GM12875 (cell line): ENCODE results near the gene FGF6.

Experiments used
- H3K4me3 ChIP-seq: one replicate; pipeline ENCODE4 v1.5.1; 2011; ENCODE audit warnings: low read depth, low read length, control low read depth
- CTCF ChIP-seq: IDR thresholded peaks from 2 replicates; pipeline ENCODE4 v1.5.1; 2011; ENCODE audit warnings: low read depth, mild to moderate bottlenecking, control low read depth, inconsistent platforms, low read length, moderate library complexity, borderline replicate concordance; ENCODE audit not compliant: insufficient read depth

Gene FGF6

DNA sequence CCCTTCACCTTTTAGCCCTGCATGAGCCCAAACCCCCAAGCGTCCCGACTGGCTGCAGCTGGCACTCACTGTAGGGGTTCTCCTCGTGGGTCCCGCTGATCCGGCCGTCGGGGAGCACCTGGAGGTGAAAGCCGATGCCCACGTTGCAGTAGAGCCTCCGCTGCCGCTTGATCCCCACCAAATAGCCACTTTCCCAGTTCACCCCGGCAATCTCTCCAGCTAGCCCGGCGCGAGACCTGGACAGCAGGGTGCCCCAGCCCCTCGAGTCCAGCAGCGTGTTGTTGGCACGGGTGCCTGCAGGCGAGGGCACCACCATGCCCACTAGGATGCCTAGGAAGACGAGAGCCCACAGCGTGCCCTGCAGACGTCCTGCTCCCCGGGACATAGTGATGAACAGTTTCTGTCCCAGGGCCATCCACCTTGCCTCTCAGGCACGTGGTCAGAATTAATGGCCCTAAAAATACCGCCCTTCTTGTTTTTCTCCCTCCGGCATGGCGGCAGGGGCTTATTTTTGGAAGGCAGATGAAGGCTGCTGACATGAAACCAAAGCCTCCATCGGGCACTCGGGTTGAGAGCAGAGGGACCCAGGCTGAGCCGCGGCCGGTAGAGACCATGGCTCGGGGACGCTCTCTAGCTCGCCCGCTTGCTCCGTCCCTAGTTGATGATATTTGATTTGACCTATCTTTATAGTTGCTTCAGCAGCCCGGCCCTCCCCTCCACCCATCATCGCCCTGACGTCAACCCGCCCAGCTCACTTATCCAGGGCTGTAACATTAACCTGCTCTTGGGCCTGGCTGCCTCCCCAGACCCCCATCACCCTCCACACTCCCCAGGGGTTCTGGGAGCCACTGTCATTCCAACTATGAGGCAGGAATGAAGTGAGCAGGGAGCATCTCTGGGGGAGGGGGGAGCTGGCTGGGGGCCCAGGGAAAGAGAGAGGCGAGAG lies at the start of gene FGF6:
FGF6 (minus strand) TSS at position 660 of the 946 bp plus-strand sequence; CDS start at position 415, 245 bp downstream.
- H3K4me3 ChIP-seq: no peak within 1 kb of the TSS
- no peak for TF ChIP-seq CTCF

DNA sequence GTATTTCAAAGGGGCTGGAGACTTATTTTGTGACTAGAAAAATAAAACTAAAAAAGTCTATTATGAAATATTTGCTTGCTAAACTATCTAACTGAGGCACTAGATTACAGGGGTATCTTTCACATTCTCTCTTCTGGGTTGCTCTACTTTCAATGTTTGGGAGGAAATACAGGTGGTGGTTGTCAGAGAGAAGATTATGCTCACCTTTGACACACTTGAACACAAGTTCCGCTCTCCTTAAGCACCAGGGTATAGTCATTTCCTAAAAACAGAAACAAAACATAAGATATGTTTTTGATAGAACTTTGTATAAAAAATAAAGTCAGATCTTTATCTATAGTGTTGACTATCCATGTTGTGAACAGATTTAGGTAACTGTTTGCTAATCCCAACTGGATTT lies 45.4 kb upstream of the FGF6 start:
- TF ChIP-seq CTCF: no peak
- H3K4me3 ChIP-seq: no peak overlapping the region

DNA sequence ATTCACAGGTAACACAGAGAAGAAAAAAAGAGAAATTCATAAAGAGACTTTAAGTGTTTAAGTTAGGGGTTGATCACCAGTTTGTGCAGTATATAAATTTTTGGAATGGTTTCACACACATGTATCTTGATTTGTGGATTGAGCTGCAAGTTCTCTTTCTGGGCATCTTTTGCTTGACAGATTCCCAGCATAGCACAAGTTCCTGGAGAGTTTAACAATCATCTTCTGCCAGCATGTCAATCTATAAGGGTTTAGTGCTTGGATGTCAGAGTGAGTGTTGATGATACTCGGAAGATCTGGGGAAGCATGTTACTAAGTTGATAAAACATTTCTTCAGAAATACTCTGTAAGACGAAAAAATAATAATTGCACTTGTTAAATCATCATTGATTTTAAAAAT lies 43.9 kb upstream of the FGF6 start:
- H3K4me3 ChIP-seq: no peak overlapping the region
- TF ChIP-seq CTCF: no peak

DNA sequence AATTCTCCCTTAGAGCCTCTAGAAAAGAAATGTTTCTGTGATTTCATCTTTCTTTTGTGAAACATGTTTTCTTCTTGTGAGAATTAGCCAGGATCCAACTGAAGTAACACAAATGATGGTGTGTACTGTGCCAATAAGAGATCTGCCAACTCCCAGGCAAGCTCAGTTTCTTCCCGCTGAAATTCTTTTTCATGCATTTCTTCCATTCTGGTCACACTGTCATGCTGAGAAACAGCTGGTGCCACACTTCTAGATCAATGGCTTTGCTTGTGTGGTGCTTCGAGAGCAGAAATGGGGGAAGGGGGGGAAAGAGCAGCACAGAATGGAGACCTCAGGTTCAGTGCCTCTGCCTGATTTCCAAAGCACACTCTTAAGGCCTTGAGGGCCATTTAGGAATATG lies 41.4 kb upstream of the FGF6 start:
- H3K4me3 ChIP-seq: no peak overlapping the region
- no peak for TF ChIP-seq CTCF

- no peak overlapping the region for H3K4me3 ChIP-seq
These were observed 40.6 kb upstream of the FGF6 start for GRCh38 chr12:4486049-4486699.

More at GRCh38 chr12:4486049-4486699, 40.6 kb upstream of the FGF6 start:
- no peak for TF ChIP-seq CTCF
